Progenitor cell of endocrine pancreas (in vitro differentiated cells): ENCODE measurements around the gene NKX3-2. TPM values are rescaled to one million over a fixed set of nuclear protein-coding genes. Genes with fewer than 3 reads are reported as not detected.

Source experiments
- DNase-seq: peaks from one replicate; pipeline ENCODE4 v3.0.0; 2021; ENCODE audit warnings: low spot score; ENCODE audit not compliant: unreplicated experiment
- H3K27ac Mint-ChIP-seq: 2 replicates; pipeline ENCODE4 v1.8.0; 2021; ENCODE audit warnings: mild to moderate bottlenecking, moderate library complexity, mixed read lengths
- H3K27me3 Mint-ChIP-seq: 2 replicates; pipeline ENCODE4 v1.8.0; 2021; ENCODE audit warnings: mixed read lengths
- H3K36me3 Mint-ChIP-seq: 2 replicates; pipeline ENCODE4 v1.8.0; 2022; ENCODE audit warnings: mixed read lengths; ENCODE audit not compliant: insufficient read depth
- H3K4me1 Mint-ChIP-seq: 2 replicates; pipeline ENCODE4 v1.8.0; 2021; ENCODE audit warnings: low read depth, mixed read lengths
- H3K4me3 Mint-ChIP-seq: 2 replicates; pipeline ENCODE4 v1.8.0; 2021; ENCODE audit warnings: low read depth, mild to moderate bottlenecking, moderate library complexity, mixed read lengths
- H3K9me3 Mint-ChIP-seq: 2 replicates; pipeline ENCODE4 v1.8.0; 2021; ENCODE audit warnings: low read depth, mixed read lengths
- total RNA-seq: library from RNA; stranded (reverse); gene quantifications from 2 replicates; pipeline ENCODE4 v1.2.1, GENCODE V29; 2021
- TF ChIP-seq, protein P1 (sequence below): fragments of 200-600 bp; sonication (generic); IDR thresholded peaks from one replicate; pipeline ENCODE4 v1.5.0; 2021; ENCODE audit warnings: antibody characterized with exemption, mild to moderate bottlenecking; ENCODE audit not compliant: unreplicated experiment

NKX3-2 gene
- total RNA-seq, 1 donor from 2014 or later: 2.1 TPM

DNA sequence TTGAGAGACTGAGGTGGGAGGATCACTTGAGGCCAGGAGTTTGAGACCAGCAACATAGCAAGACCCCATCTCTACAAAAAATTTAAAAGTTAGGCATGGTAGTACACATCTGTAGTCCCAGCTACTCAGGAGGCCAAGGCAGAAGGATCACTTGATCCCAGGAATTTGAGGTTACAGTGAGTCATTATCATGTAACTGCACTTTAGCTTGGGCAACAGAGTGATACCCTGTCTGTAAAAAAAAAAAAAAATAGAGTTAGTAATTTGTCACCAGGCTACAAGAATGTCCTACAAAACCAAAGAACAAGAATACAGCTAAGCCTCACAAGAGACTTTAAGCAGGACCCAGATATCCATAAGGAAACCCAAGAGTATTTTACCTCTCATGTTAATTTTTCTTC is 33.2 kb downstream of the NKX3-2 start:
- Mint-ChIP-seq H3K9me3 (no peaks in the 10 kb centered on the region), H3K36me3 (no peaks in the 10 kb centered on the region), H3K4me1 (no peaks in the 10 kb centered on the region), H3K27ac (no peak overlapping the region), H3K27me3 (peaks cover 9% of the 10 kb centered on the region), H3K4me3 (no peak overlapping the region)
- TF ChIP-seq, protein P1, sequence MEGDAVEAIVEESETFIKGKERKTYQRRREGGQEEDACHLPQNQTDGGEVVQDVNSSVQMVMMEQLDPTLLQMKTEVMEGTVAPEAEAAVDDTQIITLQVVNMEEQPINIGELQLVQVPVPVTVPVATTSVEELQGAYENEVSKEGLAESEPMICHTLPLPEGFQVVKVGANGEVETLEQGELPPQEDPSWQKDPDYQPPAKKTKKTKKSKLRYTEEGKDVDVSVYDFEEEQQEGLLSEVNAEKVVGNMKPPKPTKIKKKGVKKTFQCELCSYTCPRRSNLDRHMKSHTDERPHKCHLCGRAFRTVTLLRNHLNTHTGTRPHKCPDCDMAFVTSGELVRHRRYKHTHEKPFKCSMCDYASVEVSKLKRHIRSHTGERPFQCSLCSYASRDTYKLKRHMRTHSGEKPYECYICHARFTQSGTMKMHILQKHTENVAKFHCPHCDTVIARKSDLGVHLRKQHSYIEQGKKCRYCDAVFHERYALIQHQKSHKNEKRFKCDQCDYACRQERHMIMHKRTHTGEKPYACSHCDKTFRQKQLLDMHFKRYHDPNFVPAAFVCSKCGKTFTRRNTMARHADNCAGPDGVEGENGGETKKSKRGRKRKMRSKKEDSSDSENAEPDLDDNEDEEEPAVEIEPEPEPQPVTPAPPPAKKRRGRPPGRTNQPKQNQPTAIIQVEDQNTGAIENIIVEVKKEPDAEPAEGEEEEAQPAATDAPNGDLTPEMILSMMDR: no peak
- DNase-seq: no peak

DNA sequence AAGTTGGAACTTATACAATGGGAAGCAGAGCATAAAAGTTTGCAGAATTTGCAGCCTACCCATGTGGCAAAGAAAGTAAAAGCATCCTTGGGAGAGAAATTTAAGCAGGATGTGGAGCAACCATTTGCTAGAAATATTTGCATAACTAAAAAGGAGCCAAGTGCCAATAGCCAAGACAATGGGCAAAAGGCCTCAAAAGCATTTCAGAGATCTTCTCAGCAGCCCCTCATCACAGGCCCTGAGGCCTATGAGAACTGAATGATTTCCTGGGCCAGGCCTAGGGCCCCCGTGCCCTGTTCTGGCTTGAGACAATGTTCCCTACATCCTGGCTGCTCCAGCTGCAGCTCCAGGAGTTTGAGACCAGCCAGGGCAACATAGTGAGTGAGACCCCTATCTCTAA is 34.9 kb downstream of the NKX3-2 start:
- H3K36me3 Mint-ChIP-seq: no peaks in the 10 kb centered on the region
- TF ChIP-seq, protein P1: no peak
- H3K9me3 Mint-ChIP-seq: no peaks in the 10 kb centered on the region
- H3K27me3 Mint-ChIP-seq: peaks cover 2% of the 10 kb centered on the region
- DNase-seq: no peak
- no peak overlapping the region for H3K4me3 Mint-ChIP-seq
- no peaks in the 10 kb centered on the region for H3K4me1 Mint-ChIP-seq
- no peak overlapping the region for H3K27ac Mint-ChIP-seq

DNA sequence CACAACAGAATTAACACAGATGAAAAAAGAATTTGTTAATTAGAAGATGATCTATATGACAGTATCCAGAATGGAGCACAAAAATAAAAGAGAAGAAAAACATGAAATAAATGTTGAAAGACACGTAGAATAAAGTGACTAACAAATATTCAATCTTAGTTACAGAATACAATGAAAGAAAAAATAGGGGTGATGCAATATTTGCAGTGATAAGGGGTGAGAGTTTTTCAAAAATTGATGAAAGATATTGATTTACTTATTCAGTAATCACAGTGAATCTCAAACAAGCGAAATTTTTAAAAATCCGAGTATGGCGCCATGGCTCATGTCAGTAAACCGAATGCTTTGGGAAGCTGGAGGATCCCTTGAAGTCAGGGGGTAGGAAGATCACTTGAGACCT is 39.9 kb downstream of the NKX3-2 start:
- Mint-ChIP-seq H3K27me3 (no peaks in the 10 kb centered on the region), H3K4me1 (peaks cover 5% of the 10 kb centered on the region), H3K27ac (no peak overlapping the region), H3K4me3 (no peak overlapping the region), H3K36me3 (no peaks in the 10 kb centered on the region), H3K9me3 (no peaks in the 10 kb centered on the region)
- no peak for DNase-seq
- TF ChIP-seq, protein P1: no peak

DNA sequence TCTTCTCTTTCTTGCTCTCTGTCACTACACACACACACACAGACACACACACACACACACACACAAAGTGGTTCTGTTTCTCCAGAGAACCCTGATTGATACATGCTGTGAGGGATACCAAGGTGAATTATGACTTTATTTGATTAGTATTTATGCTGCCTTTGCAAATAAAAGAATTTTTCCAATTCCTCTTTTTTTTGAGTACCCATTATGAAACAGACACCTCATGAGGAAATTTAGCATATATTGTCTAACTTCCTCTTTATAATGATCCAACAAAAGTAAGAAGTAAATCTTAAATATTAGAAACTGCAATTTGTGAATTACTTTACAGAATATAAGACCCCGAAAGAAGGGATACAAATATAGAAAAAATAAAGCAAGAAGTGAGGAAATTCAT is 45.8 kb downstream of the NKX3-2 start:
- Mint-ChIP-seq H3K4me3 (no peak overlapping the region), H3K27ac (no peak overlapping the region), H3K9me3 (no peaks in the 10 kb centered on the region), H3K27me3 (no peaks in the 10 kb centered on the region), H3K4me1 (peaks cover 5% of the 10 kb centered on the region), H3K36me3 (no peaks in the 10 kb centered on the region)
- TF ChIP-seq, protein P1: no peak
- DNase-seq: no peak

DNA sequence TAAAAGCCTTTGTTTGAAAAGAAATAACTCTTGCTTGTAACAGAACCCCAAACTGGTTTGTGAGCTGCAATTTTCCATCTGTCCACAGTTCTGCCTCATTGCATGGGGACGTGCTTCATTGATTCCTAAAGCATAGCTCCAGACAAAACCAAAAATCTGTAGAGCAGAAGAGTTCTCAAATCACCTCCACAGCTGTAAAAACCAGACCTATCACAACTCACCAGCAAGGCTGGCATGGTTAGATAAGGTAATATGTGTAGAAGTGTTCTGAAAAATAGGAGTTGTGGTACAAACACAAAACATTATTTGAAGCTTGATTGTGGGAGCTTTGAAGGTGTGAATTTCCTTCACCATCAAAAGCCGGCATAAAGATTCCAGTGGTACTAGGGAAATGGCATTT is 47.7 kb downstream of the NKX3-2 start:
- Mint-ChIP-seq H3K4me1 (peaks cover 5% of the 10 kb centered on the region), H3K27me3 (no peaks in the 10 kb centered on the region), H3K4me3 (no peak overlapping the region), H3K36me3 (no peaks in the 10 kb centered on the region), H3K9me3 (no peaks in the 10 kb centered on the region), H3K27ac (no peak overlapping the region)
- TF ChIP-seq, protein P1: no peak
- no peak for DNase-seq
